A204.1 (cell line): ENCODE measurements around the gene NEU3.
"Not testable (repeated sequence)": the region's sequence is repeated elsewhere in the genome, so short reads cannot be mapped to it uniquely, and the experiment has no call there.

ENCODE experiments used
- FAIRE-seq: peaks from 2 replicates; lab custom pipeline; 2012; peaks lifted over from hg19 to GRCh38; lab: Jason Lieb, UNC

Gene NEU3, protein sequence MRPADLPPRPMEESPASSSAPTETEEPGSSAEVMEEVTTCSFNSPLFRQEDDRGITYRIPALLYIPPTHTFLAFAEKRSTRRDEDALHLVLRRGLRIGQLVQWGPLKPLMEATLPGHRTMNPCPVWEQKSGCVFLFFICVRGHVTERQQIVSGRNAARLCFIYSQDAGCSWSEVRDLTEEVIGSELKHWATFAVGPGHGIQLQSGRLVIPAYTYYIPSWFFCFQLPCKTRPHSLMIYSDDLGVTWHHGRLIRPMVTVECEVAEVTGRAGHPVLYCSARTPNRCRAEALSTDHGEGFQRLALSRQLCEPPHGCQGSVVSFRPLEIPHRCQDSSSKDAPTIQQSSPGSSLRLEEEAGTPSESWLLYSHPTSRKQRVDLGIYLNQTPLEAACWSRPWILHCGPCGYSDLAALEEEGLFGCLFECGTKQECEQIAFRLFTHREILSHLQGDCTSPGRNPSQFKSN

DNA sequence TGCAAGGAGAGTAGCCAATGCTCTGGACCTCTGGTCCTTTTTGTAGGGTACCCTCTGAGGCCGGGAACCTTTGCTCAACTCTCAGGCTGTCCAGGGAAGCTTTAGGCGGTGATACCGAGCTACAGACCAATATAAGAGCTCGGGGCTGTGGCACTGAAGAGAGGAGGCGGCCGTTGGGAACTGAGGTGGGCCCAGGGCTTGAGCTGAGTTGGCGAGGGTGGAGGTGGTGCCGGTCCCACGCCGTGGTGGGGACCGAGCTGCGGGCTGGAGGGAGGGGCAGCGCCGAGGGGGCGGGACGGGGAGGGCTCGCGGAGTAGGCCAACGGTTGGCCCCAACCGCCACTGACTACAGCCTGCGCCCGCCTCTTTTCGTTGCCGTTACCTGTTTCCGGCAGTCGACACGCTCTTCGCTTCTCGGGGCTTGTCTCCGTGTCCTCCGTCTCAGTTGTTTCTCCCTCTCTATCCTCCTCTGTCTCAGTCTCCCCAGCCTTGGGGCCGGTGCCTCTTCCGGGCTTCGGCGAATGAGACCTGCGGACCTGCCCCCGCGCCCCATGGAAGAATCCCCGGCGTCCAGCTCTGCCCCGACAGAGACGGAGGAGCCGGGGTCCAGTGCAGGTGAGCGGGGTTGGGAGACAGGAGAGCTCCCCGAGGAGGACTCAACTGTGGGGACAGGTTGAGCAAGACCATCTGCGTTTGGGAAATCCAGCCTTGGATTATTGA, at the start of gene NEU3:
NEU3 (plus strand) TSS at position 393 of the 719 bp plus-strand sequence; CDS start at position 521, 128 bp downstream.
- no peak for FAIRE-seq

DNA sequence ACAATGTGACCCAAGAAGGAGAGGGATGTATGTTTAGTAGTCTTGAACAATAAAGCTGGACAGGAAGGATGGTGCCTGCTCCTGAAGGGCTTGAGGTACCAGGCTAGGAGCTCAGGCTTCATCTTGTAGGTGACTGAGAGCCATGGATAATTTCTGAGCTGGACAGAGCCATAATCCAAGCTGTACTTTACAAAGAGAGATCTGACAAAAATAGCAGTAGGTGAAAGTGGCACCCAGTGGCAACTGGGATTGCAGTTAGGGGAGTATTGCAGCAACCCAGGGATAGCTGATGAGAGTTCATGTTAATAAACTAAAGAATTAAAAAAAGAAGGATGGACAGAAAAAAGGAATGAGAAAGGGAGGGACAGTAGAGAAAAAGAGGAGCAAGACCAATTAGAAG, 47.2 kb upstream of the NEU3 start:
- FAIRE-seq: no peak

DNA sequence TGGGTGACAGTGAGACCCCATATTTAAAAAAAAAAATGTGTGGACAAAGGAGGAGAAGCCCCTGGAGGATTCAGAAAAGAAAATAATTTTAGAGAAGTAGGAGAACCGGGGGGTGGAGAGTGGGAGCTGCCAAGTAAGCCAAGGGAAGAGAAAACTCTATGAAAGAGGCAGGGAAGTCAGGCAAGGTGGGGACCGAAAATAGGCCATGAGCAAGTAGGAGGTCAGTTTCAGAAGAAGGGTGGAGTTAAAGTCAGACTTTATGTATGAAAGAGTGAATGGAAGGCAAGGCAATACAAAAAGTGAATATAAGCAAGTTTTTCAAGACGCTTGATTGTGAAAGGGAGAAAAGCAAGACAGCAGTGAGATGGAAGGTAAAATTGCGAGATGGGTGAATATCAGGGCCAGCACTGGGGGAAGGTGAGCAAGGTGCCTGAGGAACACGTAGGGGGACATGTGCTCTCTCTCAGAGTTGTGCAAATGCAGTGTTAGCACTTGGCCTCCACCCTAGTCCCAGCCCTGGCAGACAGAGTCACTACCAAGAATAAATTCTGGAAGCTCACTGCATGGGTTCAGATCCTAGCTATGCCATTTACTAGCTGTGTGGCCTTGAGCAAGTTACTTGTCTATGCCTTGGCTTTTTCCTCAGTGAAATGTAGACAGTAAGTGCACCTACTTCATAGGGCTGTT, 46.5 kb upstream of the NEU3 start:
- no peak for FAIRE-seq

DNA sequence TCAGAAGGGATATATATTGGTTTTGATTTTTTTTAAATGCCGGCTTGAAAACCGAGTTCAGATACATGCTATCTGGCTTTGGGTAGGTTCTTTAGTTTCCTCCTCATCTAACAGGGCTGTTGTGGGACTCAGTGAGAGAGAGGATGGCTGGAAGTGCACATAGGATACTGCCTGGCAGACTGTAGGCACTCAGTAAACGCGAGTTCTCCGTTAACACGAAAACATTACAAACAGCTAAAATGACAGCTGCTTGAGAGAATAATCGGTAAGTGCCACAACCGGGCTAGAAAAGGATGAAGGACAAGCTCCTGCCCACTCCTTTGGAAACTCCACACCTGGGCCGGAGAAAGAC, 40.2 kb upstream of the NEU3 start:
- no peak for FAIRE-seq

DNA sequence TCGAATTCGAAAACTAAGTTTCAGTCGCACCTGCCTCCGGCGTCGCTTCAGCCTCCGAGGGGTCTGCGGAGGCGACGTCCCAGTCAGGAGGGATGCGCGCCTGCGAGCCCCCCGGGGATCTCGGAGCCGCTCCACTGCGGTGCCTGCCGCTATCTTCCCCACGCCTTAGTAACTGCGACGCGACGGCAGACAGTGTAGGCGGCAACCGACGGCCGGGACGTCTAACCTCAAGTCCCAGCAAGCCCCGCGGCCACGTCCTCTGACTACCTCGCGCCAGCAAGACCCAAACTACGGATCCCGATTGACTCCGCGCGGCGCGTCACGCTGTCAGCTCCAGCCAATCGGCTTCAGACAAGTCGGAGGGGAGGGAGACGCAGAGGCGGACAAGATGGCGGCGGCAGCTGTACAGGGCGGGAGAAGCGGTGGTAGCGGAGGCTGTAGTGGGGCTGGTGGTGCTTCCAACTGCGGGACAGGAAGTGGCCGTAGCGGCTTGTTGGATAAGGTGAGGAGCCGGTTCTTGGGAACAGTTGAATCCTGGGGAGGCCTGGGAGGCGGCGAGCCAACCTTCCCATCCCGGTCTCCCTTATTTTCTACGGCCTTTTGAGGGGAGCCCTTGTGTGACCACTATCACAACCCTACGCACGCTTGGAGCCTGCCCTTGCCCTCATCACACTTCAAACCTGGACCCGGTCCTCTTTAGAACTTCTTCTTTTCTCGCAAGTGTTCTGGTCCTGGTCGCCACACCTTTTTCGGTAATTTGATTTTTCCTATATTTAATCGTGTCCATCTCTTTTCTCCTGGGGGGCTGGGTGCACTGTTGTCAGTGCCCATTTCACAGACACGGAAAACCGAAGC, 39.6 kb upstream of the NEU3 start, which contains the start of the genes SPCS2 and XRRA1:
SPCS2 (plus strand) TSS at position 369 of the 855 bp plus-strand sequence; CDS start at position 389, 20 bp downstream.
XRRA1 (minus strand) TSS at position 194 of the 855 bp plus-strand sequence. CDS start 8,213 bp downstream, outside the sequence.
- peak; percentile 92 for FAIRE-seq

DNA sequence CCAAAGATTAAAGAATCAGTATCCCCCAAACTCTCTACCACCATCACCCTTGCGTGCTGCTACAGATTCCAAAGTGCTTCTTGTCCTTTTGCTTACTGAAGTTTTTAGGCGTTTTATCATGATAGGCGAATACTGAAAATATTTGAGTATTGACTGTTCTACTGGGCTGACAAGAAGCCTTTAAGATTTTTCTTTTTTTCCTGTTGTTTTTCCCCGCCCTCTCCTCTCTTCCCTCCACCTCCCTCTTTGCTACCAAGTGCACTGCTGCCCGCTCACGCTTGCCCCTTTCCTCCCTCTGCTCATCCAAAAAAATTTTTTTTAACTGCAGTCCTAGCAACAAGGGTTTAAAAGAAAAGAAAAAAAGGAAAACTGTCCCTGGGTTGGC, 39.0 kb upstream of the NEU3 start:
- no peak for FAIRE-seq

DNA sequence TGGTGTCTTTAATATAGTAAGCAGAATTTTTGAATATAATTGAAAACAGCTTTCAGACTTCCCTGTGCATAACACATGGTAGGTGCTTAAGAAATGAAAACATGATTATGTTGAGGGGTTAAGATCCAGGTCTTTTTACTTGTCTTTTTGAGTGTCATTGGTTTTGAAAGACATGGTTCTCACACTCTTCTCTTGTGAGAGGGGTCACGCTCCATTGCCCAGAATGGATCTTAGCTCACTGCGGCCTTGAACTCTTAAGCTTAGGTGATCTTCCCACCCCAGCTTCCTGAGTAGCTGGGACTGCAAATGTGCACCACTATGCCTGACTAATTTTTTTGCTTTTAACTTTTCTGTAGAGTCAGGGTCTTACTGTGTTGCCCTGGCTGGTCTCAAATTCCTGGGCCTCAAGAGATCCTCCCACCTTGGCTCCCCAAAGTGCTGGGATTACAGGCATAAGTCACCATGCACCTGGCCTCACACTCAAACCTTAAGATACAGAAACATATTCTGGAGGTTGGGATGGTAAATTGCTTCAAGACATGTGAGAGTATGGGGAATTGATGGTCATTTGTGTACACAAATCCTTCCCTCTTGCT, 38.3 kb upstream of the NEU3 start:
- FAIRE-seq: no peak

DNA sequence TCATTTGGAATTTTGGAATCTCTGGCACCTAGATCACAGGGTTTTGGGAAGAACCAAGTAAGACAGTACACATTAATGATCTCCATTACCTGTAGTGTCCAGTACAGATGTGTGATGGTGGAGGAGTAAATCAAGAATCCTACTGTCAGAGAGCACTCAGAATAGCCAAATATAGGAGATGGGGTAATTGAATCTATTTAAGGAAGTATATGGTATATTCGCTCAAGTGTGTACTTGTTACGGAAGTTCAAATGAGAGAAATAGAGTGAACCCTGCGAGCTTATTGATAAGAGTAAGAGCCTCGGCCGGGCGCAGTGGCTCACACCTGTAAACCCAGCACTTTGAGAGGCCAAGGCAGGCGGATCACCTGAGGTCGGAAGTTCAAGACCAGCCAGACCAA, 37.5 kb upstream of the NEU3 start:
- FAIRE-seq: no peak

DNA sequence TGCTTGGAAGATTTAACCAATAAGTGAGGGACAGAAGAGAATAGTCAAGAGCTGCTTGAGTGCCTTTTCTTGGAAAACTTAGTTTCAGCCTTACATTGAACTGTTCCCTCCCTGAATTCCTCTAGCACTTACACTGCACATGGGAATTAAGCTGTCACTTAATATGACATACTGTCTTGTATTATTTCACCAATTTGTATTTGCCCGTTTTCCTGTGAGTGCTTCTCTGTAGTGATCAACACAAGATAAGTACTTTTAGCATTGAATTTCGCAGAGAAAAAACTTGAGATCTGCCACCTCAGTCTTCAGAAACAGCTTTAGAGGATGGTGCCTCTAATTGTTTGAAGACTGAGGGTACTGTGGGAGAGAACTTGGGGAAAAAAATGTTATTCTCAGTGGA, 36.0 kb upstream of the NEU3 start:
- no peak for FAIRE-seq

DNA sequence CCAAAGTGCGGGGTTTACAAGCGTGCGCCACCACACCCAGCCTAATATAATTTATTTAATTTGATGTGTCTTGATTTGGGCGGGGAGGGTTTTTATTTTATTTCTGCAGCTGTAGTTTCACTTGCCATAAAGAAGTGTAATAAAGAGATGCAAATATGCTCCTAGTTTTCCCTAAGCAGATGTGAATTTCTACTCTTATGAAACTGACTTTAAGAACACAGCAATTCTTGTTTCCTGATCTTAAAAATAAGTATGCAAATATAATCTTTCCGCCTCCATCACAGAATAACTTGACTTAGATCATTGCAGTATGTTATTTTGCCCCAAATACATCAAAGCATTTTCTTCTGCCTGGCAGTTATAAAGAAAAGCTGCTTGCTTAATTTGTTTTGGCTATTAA, 35.3 kb upstream of the NEU3 start:
- FAIRE-seq: no peak

DNA sequence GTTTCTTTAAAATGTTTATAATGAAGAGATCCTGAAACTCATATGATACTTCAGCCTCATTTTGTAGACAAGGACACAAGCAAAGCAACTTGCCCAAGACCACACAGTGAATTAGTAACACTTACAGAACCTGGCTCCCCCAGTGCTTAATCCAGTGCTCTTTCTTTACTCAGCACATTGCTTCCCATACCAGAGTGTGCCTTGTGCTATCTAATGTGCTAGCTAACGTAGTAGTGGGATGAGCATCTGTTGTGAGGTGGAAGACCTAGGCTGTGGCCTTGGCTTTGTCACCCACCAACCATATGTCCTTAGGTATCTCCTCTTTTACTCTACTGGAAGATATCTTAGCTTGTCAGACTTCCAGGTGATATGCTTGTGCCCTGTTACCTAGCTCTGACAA, 34.5 kb upstream of the NEU3 start:
- FAIRE-seq: no peak

DNA sequence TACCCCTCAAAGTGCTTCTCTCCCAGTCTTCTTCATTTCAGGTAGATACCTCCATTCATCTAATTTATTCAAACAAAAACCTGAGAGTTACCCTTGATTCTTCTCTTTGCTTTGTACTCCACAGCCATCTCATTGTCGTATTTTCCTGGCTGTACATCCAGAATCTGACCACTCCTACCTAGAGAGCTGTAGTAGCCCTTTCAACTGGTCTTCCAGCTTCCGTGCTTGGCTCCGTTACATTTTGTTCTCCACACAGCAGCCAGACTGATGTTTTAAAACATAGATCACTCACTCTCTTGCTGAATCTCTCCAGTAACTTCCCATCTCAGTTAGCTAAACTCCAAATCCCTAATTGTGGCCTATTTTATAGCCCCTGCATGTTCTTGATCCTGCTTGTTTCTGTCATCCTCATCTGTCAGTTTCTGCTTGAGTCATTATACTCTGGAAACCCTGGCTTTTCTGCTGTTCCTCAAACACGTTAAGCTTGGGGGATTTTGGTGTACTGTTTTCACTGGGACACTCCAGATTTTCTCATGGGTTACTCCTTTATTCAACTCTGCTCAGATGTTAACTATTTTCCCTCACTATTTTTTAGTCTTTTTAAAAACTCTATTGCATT, 32.2 kb upstream of the NEU3 start:
- FAIRE-seq: no peak

DNA sequence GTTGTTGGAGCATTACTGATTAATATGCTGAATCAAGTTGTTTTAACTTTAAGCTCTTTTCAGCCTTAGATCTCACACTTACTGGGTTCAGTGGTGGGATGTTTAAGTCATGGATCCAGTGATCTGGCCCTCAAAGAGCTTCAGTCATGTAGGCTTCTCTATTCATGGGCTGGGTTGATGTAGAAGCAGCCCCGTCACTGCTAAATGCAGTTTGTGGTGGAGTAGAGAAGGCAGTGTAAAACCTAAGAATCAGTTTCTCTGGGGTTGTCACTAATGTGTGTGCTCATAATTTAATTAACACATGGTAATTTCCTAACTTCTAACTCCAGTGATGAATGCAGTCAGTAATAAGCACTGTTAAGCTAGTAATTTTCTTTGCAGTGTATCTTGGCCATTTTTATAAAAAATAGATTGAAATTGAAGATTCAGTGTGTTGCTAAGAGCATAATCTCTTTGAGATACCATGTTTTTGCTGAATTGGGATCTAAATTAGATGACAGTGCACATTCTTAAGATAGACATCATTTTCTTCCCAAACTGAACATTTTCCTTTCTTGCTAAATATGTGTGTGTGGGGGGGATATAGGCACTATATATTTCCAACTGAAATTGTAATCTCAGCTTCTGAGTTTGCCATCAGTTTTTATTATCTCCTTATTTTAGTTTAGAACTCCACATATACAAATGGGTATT, 30.6 kb upstream of the NEU3 start:
- FAIRE-seq: no peak

DNA sequence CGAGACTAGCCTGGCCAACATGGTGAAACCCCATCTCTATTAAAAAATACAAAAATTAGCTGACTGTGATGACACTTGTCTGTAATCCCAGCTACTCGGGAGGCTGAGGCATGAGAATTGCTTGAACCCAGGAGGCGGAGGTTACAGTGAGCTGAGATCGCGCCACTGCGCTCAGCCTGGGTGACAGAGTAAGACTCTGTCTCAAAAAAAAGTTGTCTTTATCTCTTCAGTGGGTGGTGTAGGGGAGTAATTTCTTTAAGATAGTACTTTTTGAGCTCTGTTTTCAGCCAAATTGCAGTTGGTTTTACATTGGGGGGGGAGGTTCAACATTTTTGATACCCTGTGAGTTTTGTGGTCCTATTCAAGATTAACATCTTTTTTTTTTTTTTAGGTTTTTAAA, 28.6 kb upstream of the NEU3 start:
- not testable (repeated sequence) for FAIRE-seq

DNA sequence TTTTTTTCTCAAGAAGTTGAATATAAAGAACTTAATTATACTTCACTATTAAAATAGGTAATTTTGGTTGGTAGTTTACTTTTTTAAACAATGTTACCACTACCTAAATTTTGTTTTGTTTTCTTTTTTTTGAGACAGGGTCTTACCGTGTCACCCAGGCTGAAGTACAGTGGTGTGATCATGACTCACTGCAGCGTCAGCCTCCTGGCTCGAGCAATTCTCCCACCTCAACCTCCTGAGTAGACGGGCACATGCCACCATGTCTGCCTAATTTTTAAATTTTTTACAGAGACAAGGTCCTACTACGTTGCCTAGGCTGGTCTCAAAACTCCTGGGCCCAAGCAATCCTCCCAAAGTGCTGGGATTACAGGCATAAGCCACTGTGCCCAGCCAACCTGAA, 22.1 kb upstream of the NEU3 start:
- FAIRE-seq: no peak

DNA sequence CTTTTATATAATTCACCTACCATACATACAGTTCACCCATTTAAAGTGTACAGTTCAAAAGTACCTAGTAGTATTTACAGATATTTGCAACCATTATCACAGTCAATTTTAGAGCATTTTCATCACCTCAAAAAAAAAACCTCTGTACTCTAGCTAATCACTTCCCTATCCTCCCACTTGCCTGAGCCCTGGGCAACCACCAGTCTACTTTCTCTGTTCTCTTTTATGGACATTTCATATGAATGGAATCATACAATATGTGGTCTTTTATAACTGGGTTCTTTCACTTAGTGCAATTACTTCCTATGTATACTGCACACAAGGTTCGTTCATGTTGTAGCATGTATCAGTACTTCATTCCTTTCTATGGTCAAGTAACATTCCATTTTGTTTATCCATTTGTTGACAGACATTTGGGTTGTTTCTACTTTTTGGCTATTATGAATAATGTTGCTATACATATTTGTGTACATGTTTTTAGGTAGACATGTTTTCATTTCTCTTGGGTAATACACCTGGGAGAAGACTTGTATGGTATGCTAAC, 17.8 kb upstream of the NEU3 start:
- FAIRE-seq: no peak

DNA sequence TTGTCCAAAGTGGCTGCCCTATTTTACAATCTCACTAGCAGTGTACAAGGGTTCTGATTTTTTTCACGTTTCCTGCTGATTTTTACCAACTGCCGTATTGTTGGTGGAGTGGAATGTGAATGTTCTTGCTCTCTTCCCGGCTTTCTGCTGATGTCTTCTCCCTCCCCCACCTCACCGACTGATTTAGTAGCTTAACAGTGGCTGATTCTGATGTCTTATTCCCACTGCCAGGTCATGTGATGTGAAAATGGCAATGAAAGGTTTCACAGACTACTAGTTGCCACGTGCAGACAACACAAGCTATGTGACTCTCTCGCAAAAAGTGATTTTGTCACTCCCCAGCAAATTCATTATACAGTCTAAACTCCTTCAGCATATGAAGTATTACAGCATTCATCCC, 17.3 kb upstream of the NEU3 start:
- FAIRE-seq: no peak

DNA sequence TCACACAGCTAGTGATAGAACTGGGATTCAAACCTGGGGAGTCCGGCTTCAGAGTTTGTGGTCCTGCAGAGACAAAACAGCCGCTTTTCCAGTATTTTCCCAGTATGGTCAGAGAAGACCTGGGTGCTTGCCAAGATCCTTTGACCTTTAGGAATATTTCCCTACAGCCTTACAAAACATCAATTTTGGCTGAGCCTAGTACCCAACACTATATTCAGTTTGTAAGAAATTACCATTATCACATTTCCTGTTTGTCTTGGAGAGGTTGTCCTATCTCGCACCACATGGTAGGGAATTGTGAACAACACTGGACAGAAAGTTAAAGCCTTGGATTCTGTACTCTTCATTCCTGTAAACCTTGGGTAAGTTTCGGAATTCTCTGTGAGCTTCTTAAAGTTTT, 10.7 kb upstream of the NEU3 start:
- FAIRE-seq: no peak

DNA sequence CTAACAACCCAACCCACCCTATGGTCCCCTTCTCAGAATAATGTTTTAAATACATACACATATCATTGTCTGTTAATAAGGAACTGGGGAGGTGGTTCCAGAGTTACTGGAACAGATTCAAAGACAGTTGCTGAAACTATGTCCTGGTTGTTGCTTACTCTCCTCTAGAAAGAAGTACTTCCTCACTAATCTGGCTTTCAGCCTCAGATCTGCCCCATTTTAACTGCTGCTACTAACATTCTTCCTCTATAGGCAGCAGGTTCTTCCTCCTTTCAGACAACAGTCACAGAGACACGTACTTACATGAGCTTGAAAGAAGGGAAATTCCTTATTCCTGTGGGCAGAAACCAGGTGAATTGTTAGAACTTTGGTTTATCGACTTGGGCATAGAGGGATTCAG, 8.1 kb upstream of the NEU3 start:
- FAIRE-seq: no peak

DNA sequence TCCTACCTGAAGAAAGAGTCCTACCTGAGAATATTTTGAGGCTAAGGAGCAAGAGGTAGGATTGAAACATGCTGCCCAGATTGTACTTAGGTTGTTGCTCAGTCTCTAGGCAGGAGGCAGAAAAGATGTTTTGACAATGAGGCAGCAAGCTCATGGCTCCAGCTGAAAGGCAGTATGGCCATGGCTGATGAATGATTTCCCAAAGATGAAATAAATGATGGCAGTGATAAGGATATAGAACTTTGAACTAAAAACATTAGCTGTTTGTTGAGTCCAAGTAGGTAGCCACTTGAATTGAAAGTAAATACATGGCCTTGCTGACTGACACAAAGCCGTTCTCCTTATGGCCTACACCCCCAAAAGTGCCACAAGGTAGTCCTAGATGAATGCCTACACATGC, 6.8 kb upstream of the NEU3 start:
- FAIRE-seq: no peak
